ENCODE measurements around the gene NDUFAF8.
"Not testable (repeated sequence)": the region's sequence is repeated elsewhere in the genome, so short reads cannot be mapped to it uniquely, and the experiment has no call there.

Gene NDUFAF8

DNA sequence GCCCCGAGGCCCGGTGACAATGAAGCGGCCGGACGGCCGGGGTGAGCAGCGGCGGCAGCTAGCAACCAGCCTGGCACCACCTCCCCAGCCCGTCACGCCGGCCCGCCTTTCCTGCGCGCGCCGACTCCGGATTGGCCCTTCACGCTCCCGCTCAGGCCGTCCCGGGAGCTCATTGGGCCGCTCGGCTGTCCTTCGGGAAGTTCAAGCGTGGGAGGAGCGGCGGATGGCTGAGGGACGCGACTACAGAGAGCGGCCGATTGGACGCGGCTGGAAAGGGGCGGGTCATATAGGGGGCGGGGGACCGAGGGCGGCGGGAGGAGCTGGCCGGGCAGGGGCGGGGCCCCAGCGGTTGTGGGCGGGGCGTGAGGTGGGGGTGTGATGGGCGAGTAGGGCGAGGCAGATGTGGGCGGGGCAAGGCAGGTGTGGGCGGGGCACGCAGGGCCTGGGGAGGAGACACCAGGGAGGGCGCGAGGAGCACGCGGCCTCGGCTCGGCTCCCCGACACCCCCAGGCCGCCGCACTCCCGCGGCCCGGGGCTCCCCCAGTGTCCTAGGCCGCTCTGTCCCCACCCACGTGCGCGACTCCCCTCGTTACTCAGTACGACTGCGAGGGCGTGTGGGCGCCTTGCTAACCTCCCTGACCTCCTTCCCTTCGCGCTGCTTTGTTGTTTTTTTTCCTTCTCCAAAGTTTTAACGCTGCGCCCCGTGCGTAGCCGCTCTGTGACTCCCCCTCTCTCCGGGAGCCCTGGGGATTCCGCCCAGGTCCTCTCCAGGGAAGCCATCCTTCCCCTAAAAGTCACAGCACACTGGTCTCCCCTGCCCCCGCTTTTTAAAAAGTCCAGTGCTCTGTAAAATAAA, 16.0 kb upstream of the NDUFAF8 start, which contains the start of gene CEP131:
CEP131 (minus strand) TSS at position 60 of the 856 bp plus-strand sequence. CDS start 2,909 bp downstream, outside the sequence.
- DNase-seq (ENCODE audit: low read depth in 2 of 2) = peak; percentile 98 to 99

- no peak for DNase-seq (ENCODE audit: low read depth in 2 of 2)
Observed at GRCh38 chr17:81223762-81224130, 15.4 kb upstream of the NDUFAF8 start.

DNA sequence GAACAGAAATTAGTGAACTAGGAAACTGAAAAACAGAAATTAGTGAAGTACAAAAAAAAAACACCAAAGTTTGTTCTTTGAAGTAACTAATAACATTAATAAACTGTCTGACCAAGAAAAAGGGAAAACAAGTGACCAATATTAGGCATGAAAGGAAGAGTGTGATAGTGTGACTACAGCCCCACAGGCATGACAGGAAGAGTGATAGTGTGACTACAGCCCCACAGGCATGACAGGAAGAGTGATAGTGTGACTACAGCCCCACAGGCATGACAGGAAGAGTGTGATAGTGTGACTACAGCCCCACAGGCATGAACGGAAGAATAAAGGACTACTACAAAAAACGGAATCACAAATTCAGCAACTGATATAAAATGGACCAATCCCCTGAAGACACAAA, 11.5 kb upstream of the NDUFAF8 start:
- DNase-seq (ENCODE audit: low read depth in 2 of 2) = not testable (repeated sequence)

- no peak for DNase-seq (ENCODE audit: low read depth in 2 of 2)
Observed at GRCh38 chr17:81228420-81228819, 10.7 kb upstream of the NDUFAF8 start.

DNA sequence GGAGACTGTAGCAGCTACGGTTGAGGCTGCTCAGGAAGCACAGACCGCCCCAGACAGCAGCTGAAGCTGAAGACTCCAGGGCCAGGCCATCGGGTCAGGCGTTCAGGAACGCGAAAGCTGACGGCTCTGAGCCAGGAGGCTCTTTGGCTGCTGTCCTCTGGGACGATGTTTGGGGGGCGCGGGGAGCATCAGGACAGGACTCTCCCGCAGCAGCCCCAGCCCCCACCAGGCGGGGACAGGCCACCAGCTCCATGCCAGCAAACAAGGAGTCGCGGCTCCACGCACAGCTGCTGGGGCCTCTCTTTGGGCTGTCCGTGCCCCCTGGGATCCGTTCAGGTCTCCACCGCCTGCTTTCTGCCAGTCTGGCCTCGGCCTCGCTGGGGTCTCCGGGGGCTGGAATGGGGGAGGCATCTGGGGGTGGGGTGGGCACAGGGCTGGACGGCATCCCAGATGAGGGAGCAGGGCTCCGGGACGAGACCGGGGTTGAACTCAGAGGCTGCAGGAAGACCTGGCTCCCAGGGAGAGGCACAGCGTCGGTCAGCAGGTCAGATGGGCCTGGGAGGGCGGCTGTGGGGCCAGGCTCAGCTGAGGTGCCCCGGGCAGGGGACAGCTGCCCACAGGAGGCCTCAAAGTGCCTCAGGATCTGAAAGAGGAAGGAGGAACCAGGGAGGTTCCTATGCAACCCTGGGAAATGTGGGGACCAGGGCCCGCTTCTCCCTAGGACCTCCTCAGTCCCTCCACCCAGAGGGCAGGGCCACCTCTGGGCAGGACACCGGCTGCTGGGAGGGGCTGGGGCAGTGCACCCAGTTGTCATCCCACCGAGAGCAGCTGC, 10.1 kb upstream of the NDUFAF8 start:
- DNase-seq (ENCODE audit: low read depth in 2 of 2) = no peak

DNA sequence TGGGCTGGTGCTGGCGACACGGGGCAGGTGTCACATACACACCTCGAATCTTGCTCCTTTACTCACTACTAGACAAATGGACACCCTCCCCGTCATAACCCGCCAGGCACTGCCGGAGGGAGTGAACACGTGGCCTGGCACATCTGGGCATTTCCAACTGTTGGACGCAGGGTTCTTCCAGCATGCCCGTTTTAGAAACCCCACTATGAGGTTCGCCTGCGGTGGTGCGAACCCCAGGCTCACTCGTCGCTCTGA, 9.5 kb upstream of the NDUFAF8 start:
- DNase-seq (ENCODE audit: low read depth in 2 of 2) = no peak

- no peak for DNase-seq (ENCODE audit: low read depth in 2 of 2)
Observed at GRCh38 chr17:81230043-81230820, 8.9 kb upstream of the NDUFAF8 start.

DNA sequence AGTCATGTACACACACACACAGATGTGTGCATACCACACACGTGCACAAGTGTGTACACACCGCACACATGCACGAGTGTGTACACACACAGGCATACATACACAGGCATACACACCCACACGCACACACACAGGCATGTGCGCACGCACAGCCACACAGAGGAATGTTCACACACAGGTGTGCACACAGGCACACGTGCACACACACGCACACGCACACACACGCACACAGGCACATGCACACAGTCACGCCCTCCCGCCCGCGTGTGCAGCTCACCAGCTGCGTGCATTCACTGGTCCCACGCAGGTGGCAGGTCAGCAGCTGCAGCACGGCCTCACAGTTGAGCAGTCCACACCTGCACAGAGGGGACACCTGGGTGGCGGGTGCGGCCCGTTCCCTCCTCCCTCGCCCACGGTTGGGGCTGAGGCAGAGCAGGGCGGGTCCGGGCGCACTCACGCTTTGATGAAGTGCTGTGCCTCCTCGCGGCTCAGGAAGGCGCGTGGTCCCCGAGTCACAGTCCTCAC, 7.9 kb upstream of the NDUFAF8 start:
- no peak for DNase-seq (ENCODE audit: low read depth in 2 of 2)

- no peak for DNase-seq (ENCODE audit: low read depth in 2 of 2)
Observed at GRCh38 chr17:81231766-81232581, 7.1 kb upstream of the NDUFAF8 start.

GRCh38 chr17:81232616-81233241, 6.4 kb upstream of the NDUFAF8 start:
- no peak for DNase-seq (ENCODE audit: low read depth in 2 of 2)

GRCh38 chr17:81233316-81233715, 5.8 kb upstream of the NDUFAF8 start:
- DNase-seq (ENCODE audit: low read depth in 2 of 2) = no peak

GRCh38 chr17:81233811-81234505, 5.2 kb upstream of the NDUFAF8 start:
- DNase-seq (ENCODE audit: low read depth in 2 of 2) = no peak

GRCh38 chr17:81234506-81234855, 4.6 kb upstream of the NDUFAF8 start:
- DNase-seq (ENCODE audit: low read depth in 2 of 2) = no peak

DNA sequence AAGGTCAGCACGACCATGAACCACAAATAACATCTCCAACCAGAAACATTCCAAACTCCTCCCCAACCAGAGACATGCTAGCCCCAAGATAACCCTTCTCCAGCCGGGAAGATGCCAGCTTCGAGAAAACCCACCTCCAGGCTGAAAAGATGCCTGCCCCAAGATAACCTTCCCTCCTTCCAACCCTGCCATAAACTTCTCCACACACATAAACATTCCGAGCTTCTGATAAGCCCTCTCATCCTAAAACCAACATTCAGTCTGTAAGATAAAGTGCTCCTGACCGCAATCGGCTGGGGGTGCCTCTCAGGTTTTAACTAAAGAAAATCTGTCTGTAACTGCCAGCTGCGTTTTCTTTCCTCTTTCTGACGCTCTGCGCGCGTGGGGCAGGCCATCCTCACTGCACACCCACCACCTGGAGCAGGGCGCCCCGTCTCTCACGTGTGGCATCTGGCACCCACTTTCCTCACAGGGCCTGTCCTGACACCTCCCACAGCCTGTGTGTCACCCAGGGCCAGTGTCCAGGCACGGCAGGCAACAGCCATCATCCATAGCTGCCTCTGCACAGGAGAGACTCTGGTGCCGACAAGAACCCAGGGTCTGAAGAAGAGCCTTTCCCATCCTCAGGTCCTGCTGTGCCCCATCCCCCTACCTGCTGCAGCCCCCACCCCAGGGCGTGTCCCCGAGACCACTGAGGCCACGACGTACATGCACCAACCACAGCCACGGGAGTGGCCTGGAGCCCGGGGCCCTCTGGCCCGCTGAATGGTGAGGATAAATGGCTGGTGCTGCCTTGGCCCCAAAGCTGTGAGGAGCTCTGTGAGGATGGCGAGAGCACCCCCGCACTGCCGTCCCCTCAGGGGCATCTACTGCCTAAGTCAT, 3.9 kb upstream of the NDUFAF8 start:
- no peak for DNase-seq (ENCODE audit: low read depth in 2 of 2)

GRCh38 chr17:81235822-81236740, 3.0 kb upstream of the NDUFAF8 start:
- DNase-seq (ENCODE audit: low read depth in 2 of 2) = no peak

DNA sequence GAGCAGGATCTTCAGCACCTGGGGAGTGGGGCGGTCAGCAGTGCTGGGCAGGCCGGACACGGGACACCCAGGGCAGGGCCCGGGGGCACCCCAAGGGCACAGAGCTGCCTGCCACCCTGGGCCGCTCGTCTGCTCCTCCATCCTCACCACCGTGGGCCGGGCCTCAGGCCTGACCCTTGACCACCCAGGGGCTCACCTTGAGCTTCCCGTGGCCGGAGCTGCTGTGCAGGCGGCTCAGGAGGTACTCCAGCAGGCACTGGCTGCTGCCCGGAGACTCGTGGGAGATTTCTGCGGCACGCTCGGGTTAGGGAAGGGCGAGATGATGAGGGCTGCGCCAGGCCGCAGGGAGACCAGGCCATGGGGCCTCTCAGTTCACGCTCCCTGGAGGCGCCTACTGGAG, 2.3 kb upstream of the NDUFAF8 start:
- no peak for DNase-seq (ENCODE audit: low read depth in 2 of 2)

DNA sequence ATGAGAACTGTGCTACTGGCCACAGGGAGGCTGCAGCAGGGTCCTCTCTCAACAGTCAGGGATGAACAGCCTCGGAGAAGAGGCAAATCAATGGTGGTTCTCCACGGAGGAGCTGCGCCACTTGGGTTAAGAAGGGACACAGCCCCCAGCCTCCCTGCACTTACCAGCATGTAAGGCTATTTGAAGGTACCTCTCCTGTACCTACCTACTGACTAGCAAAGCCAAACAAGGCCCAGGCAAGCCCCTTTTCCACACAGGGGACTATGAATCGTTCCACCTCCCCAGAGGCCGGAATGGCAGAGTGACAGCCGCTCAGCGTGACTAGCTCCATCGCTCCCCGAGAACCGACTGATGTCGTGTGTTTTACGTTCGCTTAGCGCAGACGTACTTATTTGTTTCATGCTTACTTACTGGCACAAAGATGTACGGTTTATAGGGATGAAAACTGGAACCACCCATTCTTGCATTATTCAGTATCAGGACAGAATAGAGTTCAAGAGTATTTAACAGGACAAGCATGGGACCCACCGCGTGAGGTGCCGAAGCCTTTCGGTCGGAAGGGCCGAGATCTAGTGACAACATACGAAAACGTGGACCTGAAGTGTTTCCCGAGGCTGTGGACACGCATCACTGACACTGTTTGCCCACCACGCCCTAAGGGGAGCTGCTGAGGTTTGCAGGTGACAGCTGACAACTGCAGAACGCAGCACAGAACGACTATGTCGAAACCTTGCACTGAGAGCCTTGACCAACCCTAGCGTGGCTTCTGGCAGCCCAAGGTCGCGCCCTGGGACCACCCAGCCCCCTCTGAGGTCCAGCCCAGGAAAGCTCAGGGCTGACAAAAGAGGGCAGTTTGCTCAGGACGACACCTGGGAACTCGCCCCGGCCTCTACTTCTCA, 1.3 kb upstream of the NDUFAF8 start:
- no peak for DNase-seq (ENCODE audit: low read depth in 2 of 2)
